Mammary epithelial cell (primary cell): ENCODE data around the gene NAPB.

Source experiments
- EZH2 ChIP-seq: IDR thresholded peaks from 2 replicates; pipeline ENCODE4 v1.6.1; 2012; ENCODE audit warnings: low read length, inconsistent platforms, borderline replicate concordance
- TF ChIP-seq, protein P1 (sequence below), 2 donors: IDR thresholded peaks in 1 of 2; conservative IDR thresholded peaks in 1 of 2; 2 replicates each; pipeline ENCODE4 v1.5.1; 2011 to 2012; ENCODE audit warnings: inconsistent platforms in 2 of 2, low read length in 2 of 2, mild to moderate bottlenecking in 2 of 2, control low read depth in 1 of 2, low read depth in 1 of 2; ENCODE audit not compliant: insufficient read depth in 1 of 2; ENCODE audit errors: extremely low read depth in 1 of 2

DNA sequence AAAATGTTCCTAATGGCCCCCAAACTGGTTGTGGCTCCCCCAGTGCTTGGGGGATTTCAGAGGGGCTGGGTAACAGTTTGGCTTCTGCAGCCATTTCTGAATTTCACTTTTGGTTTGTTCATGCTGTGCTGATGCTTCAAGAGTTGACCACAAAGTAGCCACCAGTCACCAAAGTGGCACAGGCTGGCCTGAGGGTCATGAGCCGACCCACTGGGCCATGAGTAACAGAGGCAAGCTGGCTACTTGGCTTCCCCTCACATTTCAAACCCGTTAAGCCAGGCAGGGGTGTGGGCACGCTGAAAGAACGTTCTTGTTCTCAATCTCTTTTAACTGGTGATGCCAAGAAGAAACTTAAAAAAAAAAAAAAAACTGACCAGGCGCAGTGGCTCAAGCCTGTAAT is 85.8 kb downstream of the NAPB start:
- TF ChIP-seq, protein P1, sequence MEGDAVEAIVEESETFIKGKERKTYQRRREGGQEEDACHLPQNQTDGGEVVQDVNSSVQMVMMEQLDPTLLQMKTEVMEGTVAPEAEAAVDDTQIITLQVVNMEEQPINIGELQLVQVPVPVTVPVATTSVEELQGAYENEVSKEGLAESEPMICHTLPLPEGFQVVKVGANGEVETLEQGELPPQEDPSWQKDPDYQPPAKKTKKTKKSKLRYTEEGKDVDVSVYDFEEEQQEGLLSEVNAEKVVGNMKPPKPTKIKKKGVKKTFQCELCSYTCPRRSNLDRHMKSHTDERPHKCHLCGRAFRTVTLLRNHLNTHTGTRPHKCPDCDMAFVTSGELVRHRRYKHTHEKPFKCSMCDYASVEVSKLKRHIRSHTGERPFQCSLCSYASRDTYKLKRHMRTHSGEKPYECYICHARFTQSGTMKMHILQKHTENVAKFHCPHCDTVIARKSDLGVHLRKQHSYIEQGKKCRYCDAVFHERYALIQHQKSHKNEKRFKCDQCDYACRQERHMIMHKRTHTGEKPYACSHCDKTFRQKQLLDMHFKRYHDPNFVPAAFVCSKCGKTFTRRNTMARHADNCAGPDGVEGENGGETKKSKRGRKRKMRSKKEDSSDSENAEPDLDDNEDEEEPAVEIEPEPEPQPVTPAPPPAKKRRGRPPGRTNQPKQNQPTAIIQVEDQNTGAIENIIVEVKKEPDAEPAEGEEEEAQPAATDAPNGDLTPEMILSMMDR (conservative IDR thresholded peaks at IDR 0.05 in 1 of 2, IDR thresholded peaks at IDR 0.05 in 1 of 2; ENCODE audit: extremely low read depth in 1 of 2, insufficient read depth in 1 of 2, low read depth in 1 of 2, low read length in 2 of 2): no peak
- TF ChIP-seq EZH2: no peak
